ENCODE data around the gene CEP85.
"Not testable (repeated sequence)": the region's sequence is repeated elsewhere in the genome, so short reads cannot be mapped to it uniquely, and the experiment has no call there.

Gene CEP85

GRCh38 chr1:26224606-26225005 is 9.4 kb upstream of the CEP85 start:
- no peak for DNase-seq (ENCODE audit: low read depth in 2 of 2)

GRCh38 chr1:26225033-26225831 is 8.8 kb upstream of the CEP85 start:
- DNase-seq (ENCODE audit: low read depth in 2 of 2): no peak

GRCh38 chr1:26230682-26231081 is 3.3 kb upstream of the CEP85 start:
- DNase-seq (ENCODE audit: low read depth in 2 of 2): not testable (repeated sequence)

GRCh38 chr1:26234644-26235370 is 807 bp downstream of the CEP85 start:
- DNase-seq (ENCODE audit: low read depth in 2 of 2): no peak

- no peak for DNase-seq (ENCODE audit: low read depth in 2 of 2)
Observed at GRCh38 chr1:26237230-26237966, 3.4 kb downstream of the CEP85 start.

GRCh38 chr1:26239936-26240335 is 5.9 kb downstream of the CEP85 start:
- no peak for DNase-seq (ENCODE audit: low read depth in 2 of 2)

GRCh38 chr1:26252718-26253117 is 18.7 kb downstream of the CEP85 start:
- DNase-seq (ENCODE audit: low read depth in 2 of 2): no peak

GRCh38 chr1:26254404-26254803 is 20.4 kb downstream of the CEP85 start:
- DNase-seq (ENCODE audit: low read depth in 2 of 2): no peak

- DNase-seq (ENCODE audit: low read depth in 2 of 2): no peak
Observed at GRCh38 chr1:26257222-26257621, 23.2 kb downstream of the CEP85 start.

- no peak for DNase-seq (ENCODE audit: low read depth in 2 of 2)
Observed at GRCh38 chr1:26259005-26259404, 25.0 kb downstream of the CEP85 start.

GRCh38 chr1:26259578-26259977 is 25.6 kb downstream of the CEP85 start:
- DNase-seq (ENCODE audit: low read depth in 2 of 2): no peak

GRCh38 chr1:26263212-26263611 is 29.2 kb downstream of the CEP85 start:
- no peak for DNase-seq (ENCODE audit: low read depth in 2 of 2)

GRCh38 chr1:26265405-26265804 is 31.4 kb downstream of the CEP85 start:
- no peak for DNase-seq (ENCODE audit: low read depth in 2 of 2)

GRCh38 chr1:26268290-26269197 is 34.5 kb downstream of the CEP85 start:
- DNase-seq (ENCODE audit: low read depth in 2 of 2): no peak

GRCh38 chr1:26269198-26269550 is 35.2 kb downstream of the CEP85 start:
- no peak for DNase-seq (ENCODE audit: low read depth in 2 of 2)

GRCh38 chr1:26274801-26275425 is 40.9 kb downstream of the CEP85 start:
- no peak for DNase-seq (ENCODE audit: low read depth in 2 of 2)

- peak; percentile 57 to 68 for DNase-seq (ENCODE audit: low read depth in 2 of 2)
Observed at GRCh38 chr1:26275580-26276431, 41.8 kb downstream of the CEP85 start.

- no peak for DNase-seq (ENCODE audit: low read depth in 2 of 2)
Observed at GRCh38 chr1:26276432-26276838, 42.4 kb downstream of the CEP85 start.

GRCh38 chr1:26277261-26277661 is 43.3 kb downstream of the CEP85 start:
- DNase-seq (ENCODE audit: low read depth in 2 of 2): no peak

GRCh38 chr1:26277719-26278118 is 43.7 kb downstream of the CEP85 start:
- no peak for DNase-seq (ENCODE audit: low read depth in 2 of 2)

Measured in stimulated activated CD8-positive, alpha-beta memory T cell treated with anti-CD3 and anti-CD28 coated beads, Interleukin-2, amount 100 ng/mL, for 1 hour (primary cell).